ENCODE data around the gene PITPNC1. TPM values are rescaled to one million over a fixed set of nuclear protein-coding genes. Genes with fewer than 3 reads are reported as not detected.

The PITPNC1 gene
- total RNA-seq, 1 donor from 2014 or later, result 18.4 TPM

DNA sequence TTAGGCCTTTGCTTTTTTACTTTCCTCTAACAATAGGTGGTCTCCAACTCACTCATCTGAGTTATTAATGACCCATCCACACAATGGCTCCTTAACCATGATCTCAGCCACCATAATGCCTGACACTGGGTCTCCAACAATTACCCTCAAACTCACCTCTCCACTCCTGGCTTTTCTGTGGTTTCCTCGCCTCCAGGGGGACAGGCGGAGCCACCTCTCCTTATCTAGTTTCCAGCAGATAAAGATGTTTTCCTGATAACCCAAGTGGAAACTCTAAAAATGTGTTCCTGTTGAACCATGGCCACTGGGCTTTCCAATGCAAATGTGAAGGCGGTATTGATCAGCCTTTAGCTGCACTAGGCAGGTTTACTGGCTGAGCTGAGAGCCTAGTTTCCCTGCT, 331.3 kb downstream of the PITPNC1 start:
- DNase-seq (ENCODE audit: low read depth), result no peak
- TF ChIP-seq, protein P1, sequence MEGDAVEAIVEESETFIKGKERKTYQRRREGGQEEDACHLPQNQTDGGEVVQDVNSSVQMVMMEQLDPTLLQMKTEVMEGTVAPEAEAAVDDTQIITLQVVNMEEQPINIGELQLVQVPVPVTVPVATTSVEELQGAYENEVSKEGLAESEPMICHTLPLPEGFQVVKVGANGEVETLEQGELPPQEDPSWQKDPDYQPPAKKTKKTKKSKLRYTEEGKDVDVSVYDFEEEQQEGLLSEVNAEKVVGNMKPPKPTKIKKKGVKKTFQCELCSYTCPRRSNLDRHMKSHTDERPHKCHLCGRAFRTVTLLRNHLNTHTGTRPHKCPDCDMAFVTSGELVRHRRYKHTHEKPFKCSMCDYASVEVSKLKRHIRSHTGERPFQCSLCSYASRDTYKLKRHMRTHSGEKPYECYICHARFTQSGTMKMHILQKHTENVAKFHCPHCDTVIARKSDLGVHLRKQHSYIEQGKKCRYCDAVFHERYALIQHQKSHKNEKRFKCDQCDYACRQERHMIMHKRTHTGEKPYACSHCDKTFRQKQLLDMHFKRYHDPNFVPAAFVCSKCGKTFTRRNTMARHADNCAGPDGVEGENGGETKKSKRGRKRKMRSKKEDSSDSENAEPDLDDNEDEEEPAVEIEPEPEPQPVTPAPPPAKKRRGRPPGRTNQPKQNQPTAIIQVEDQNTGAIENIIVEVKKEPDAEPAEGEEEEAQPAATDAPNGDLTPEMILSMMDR (conservative IDR thresholded peaks at IDR 0.05; ENCODE audit: low read depth, low read length), result no peak

DNA sequence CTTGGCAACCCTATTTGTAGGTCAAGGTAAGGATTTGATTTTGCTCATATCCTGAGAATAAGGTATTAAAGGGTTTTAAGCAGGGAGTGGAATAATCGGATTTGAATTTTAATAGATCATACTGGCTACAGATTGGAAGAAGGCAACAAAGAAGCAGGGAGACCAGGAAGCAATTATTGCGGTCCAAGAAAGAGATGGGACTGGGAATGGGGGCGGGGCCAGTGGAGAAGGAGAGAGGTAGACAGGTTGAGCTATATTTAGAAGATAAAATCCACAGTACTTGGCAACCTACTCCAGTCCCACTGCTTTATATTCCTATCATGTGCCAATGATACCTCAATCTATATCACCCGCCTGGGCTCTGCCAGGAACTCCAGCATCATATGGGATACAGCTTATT, 334.8 kb downstream of the PITPNC1 start:
- TF ChIP-seq, protein P1 (conservative IDR thresholded peaks at IDR 0.05; ENCODE audit: low read depth, low read length), result no peak
- no peak for DNase-seq (ENCODE audit: low read depth)
- H3K4me3 ChIP-seq (ENCODE audit: low read depth, low read length), result no peak overlapping the region

More for the DNA sequence above, 331.3 kb downstream of the PITPNC1 start:
- no peak overlapping the region for H3K4me3 ChIP-seq (ENCODE audit: low read depth, low read length)

DNA sequence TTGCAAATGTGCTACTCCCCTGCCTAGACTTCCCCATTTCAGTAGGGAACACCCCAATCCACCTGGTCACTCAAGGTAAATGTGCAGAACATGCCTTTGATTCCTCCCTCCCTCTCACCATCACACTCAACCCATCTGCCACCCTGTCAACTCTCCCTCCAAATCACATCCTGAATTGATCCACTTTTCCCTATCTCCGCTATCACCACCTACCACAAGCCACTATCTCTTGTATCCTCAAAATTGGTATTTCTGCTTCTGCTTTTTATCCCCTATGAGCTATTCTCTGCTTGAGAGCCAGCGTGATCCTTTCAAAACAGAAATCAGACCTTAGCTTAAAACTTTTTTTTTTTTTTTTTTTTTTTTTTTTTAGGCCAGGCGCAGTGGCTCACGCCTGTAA, 335.3 kb downstream of the PITPNC1 start:
- no peak for DNase-seq (ENCODE audit: low read depth)
- no peak overlapping the region for H3K4me3 ChIP-seq (ENCODE audit: low read depth, low read length)

DNA sequence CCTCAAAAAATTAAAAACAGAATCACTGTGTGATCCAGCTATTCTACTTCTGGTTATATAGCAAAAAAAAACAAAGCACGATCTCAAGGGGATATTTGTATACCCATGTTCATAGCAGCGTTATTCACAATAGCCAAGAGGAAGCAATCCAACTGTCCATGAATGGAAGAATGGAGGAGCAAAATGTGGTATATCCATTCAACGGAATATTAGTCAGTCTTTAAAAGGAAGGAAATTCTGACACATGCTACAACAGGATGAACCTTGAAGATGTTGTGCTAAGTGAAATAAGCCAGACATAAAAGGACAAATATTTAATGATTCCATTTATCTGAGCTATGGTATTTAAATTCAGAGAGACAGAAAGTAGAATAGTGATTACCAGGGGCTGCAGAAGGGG, 336.1 kb downstream of the PITPNC1 start:
- H3K4me3 ChIP-seq (ENCODE audit: low read depth, low read length), result no peak overlapping the region
- DNase-seq (ENCODE audit: low read depth), result no peak
- TF ChIP-seq, protein P1 (conservative IDR thresholded peaks at IDR 0.05; ENCODE audit: low read depth, low read length), result no peak

More for the DNA sequence above, 335.3 kb downstream of the PITPNC1 start:
- TF ChIP-seq, protein P1 (conservative IDR thresholded peaks at IDR 0.05; ENCODE audit: low read depth, low read length), result no peak

DNA sequence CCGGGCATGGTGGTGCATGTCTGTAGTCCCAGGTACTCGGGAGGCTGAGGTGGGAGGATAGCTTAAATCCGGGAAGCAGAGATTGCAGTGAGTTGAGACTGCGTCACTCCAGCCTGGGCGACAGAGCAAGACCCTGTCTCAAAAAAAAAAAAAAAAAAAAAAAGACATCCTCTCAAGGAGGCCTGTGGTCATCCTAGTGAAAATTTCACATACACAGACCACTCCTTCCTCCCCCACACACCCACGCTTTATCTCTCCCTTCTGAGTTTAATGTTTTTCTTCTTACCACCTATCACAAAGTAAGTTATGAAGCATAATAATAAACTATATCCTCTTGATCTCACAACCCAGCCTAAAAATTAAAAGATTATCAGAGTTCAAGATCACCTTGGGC, 339.3 kb downstream of the PITPNC1 start:
- peak overlapping the region; percentile 94 for H3K4me3 ChIP-seq (ENCODE audit: low read depth, low read length)
- TF ChIP-seq, protein P1 (conservative IDR thresholded peaks at IDR 0.05; ENCODE audit: low read depth, low read length), result no peak
- no peak for DNase-seq (ENCODE audit: low read depth)

DNA sequence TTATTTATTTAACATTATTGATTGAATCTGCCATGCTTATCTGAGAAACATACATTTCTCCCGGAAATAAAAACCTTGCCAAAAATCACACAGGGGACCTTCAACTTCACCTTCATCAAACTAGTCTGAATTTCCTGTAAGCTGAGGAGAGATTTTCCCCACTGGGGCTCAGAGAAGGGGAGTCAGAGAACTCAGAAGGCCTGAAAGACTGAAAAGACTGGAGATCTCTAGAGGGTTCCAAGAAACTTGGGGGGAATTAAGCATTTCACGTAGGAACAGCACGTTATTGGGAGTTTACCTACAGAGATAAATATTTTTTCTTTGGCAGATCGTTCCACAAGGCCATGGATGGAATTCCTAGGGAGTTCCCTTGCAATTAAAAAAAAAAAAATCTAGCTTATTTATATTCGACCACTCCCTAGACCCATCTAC, 340.1 kb downstream of the PITPNC1 start:
- TF ChIP-seq, protein P1 (conservative IDR thresholded peaks at IDR 0.05; ENCODE audit: low read depth, low read length), result no peak
- no peak for DNase-seq (ENCODE audit: low read depth)

DNA sequence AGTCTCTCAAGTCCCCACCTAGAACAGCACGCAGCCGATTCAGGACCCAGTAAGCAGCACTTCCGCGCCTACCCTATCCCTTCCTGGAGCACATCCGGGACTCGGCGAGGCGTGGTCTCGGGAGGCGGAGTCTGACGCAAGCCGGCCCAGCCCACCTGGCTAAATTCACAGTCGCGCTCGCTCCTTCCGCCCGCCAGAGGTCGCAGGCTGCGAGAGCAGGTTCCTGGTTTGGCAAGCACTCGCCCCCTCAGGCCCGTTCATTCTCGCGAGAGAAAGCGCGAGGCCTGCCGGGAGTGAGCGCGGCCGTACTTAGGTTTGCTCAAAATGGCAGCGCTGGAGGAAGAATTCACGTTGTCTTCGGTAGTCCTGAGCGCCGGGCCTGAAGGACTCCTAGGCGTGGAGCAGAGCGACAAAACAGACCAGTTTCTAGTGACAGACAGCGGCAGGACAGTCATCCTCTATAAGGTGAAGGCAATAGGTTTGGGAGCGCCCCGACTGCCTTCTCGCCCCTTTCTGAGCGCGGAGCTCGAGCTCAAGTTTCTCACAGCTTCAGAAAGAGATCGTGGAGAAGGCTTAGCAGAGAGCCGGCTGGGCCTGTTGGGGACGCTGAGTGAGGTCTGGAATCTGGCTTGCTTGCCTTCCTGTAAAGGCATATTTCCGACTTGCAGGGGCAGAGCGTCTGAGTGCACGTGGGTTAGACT, 340.7 kb downstream of the PITPNC1 start, which contains the start of gene NOL11:
TSS of gene NOL11 (plus strand) at position 313 of the 701 bp plus-strand sequence. CDS start at position 325, 12 bp downstream.
- H3K4me3 ChIP-seq (ENCODE audit: low read depth, low read length), result peak within 1 kb of the TSS; percentile 94
- DNase-seq (ENCODE audit: low read depth), result peak; percentile 79
- TF ChIP-seq, protein P1 (conservative IDR thresholded peaks at IDR 0.05; ENCODE audit: low read depth, low read length), result peak; percentile 86

More for the DNA sequence above, 340.1 kb downstream of the PITPNC1 start:
- peak overlapping the region; percentile 94 for H3K4me3 ChIP-seq (ENCODE audit: low read depth, low read length)
